ENCODE data around the gene PRIMA1. TPM values are rescaled to one million over a fixed set of nuclear protein-coding genes. Genes with fewer than 3 reads are reported as not detected.

The PRIMA1 gene
- total and polyA plus RNA-seq, 2 donors from 2014 or later: 1.0 to 1.7 TPM

DNA sequence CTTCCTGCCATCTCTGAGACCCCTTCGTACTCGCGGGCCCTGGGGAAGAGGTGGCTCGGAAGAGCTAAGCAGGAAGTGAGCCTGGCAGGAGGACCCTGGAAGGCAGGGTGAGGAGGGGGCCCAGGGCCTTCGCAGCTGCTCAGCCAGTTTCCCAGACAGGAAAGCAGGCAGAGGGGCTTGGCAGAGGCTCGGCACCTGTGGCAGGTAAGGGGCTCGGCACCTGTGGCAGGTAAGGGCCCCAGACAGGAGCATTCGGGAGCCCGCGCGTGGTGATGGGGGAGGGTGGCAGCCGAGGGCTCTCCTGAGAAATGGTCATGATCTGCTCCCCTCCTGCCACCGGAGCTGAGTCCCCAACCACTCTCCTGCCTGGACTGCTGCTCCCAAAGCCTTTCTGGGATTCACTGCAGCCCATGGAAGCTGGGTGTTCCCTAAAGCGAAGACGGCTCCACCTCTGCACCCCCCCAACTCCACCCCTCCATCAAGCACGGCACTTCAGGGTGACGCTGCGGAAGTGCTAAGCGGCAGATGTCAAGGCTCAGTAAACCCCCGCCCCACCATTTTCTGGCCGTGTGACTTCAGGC is 63.2 kb downstream of the PRIMA1 start:
- no peaks in the 10 kb centered on the region for H3K4me1 ChIP-seq (ENCODE audit: control insufficient read depth in 2 of 3, insufficient read depth in 2 of 3, low read depth in 1 of 3, low read length in 3 of 3)
- no peak overlapping the region for H3K4me3 ChIP-seq (ENCODE audit: low read length in 3 of 3)
- no peak for DNase-seq
- H3K9ac ChIP-seq (ENCODE audit: low read length in 3 of 3): no peak overlapping the region
- no peak for FAIRE-seq
- H3K36me3 ChIP-seq (ENCODE audit: control insufficient read depth in 2 of 3, insufficient read depth in 3 of 3, low read length in 3 of 3): no peaks in the 10 kb centered on the region
- H3K27ac ChIP-seq (ENCODE audit: low read depth in 2 of 2, low read length in 2 of 2): no peak overlapping the region
- no peaks in the 10 kb centered on the region for H3K9me3 ChIP-seq (ENCODE audit: control insufficient read depth in 2 of 3, insufficient read depth in 1 of 3, low read length in 3 of 3)
- intact Hi-C loops (cut with DNase I): no loop called here
- no peaks in the 10 kb centered on the region for H3K27me3 ChIP-seq (ENCODE audit: control insufficient read depth, insufficient read depth, low read length)
- TF ChIP-seq, protein P1, sequence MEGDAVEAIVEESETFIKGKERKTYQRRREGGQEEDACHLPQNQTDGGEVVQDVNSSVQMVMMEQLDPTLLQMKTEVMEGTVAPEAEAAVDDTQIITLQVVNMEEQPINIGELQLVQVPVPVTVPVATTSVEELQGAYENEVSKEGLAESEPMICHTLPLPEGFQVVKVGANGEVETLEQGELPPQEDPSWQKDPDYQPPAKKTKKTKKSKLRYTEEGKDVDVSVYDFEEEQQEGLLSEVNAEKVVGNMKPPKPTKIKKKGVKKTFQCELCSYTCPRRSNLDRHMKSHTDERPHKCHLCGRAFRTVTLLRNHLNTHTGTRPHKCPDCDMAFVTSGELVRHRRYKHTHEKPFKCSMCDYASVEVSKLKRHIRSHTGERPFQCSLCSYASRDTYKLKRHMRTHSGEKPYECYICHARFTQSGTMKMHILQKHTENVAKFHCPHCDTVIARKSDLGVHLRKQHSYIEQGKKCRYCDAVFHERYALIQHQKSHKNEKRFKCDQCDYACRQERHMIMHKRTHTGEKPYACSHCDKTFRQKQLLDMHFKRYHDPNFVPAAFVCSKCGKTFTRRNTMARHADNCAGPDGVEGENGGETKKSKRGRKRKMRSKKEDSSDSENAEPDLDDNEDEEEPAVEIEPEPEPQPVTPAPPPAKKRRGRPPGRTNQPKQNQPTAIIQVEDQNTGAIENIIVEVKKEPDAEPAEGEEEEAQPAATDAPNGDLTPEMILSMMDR (IDR thresholded peaks at IDR 0.05; ENCODE audit: borderline replicate concordance, extremely low read depth, insufficient read depth): no peak

DNA sequence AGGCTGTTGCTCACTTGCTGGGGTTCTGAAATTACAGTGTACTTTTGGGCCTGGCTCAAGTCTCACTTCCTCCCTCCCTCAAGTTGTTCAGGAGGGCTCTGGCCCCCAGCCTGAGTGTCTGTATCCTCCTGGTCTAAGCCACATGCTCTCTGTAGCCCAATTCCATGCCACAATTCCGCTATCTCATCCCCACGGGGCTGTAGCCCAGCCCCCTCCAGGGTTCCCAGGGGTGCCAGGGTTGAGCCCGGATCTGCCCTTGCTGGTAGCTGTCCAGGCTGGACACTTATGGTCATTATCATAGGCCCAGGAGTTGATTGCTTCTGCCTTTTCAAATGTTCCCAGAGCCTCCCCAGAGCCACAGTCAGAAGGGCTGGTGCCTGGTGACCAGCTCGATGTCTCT is 65.3 kb downstream of the PRIMA1 start:
- Histone ChIP-seq H3K4me3 (ENCODE audit: low read length in 3 of 3) (no peak overlapping the region), H3K9me3 (ENCODE audit: control insufficient read depth in 2 of 3, insufficient read depth in 1 of 3, low read length in 3 of 3) (no peaks in the 10 kb centered on the region), H3K9ac (ENCODE audit: low read length in 3 of 3) (no peak overlapping the region), H3K27ac (ENCODE audit: low read depth in 2 of 2, low read length in 2 of 2) (no peak overlapping the region), H3K27me3 (ENCODE audit: control insufficient read depth, insufficient read depth, low read length) (no peaks in the 10 kb centered on the region), H3K4me1 (ENCODE audit: control insufficient read depth in 2 of 3, insufficient read depth in 2 of 3, low read depth in 1 of 3, low read length in 3 of 3) (no peaks in the 10 kb centered on the region), H3K36me3 (ENCODE audit: control insufficient read depth in 2 of 3, insufficient read depth in 3 of 3, low read length in 3 of 3) (no peaks in the 10 kb centered on the region)
- intact Hi-C loops (cut with DNase I): no loop called here
- FAIRE-seq (no peak), DNase-seq (peak in 1 of 5 donors; percentile 5)
- TF ChIP-seq, protein P1 (IDR thresholded peaks at IDR 0.05; ENCODE audit: borderline replicate concordance, extremely low read depth, insufficient read depth): no peak

DNA sequence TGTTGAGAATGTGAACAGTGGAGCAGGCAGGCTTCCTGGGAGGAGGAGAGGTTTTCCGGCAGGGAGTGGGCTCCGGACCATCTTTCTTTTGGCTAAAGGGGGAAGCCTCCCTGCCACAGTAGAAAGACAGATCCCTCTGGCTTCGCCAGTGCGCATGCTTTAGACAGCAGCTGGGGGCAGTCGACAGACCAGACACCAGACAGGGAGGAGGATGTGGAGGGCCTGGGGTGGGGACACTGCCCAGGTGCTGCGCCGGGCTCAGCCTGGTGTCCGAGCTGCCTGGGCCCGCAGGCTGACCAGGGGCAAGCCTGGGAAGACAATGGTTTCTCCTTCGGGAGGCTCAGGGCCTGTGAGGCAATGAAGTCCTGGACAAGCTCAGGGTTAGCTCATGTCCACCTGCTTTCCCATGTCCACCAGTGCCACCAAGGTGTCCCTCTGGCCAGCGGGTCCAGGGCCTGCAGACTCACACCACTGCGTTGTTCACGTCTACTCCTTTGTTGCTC is 67.3 kb downstream of the PRIMA1 start:
- intact Hi-C loops (cut with DNase I): no loop called here
- Histone ChIP-seq H3K9me3 (ENCODE audit: control insufficient read depth in 2 of 3, insufficient read depth in 1 of 3, low read length in 3 of 3) (no peaks in the 10 kb centered on the region), H3K27ac (ENCODE audit: low read depth in 2 of 2, low read length in 2 of 2) (no peak overlapping the region), H3K36me3 (ENCODE audit: control insufficient read depth in 2 of 3, insufficient read depth in 3 of 3, low read length in 3 of 3) (no peaks in the 10 kb centered on the region), H3K4me3 (ENCODE audit: low read length in 3 of 3) (no peak overlapping the region), H3K27me3 (ENCODE audit: control insufficient read depth, insufficient read depth, low read length) (no peaks in the 10 kb centered on the region), H3K9ac (ENCODE audit: low read length in 3 of 3) (no peak overlapping the region), H3K4me1 (ENCODE audit: control insufficient read depth in 2 of 3, insufficient read depth in 2 of 3, low read depth in 1 of 3, low read length in 3 of 3) (no peaks in the 10 kb centered on the region)
- TF ChIP-seq, protein P1 (IDR thresholded peaks at IDR 0.05; ENCODE audit: borderline replicate concordance, extremely low read depth, insufficient read depth): no peak
- FAIRE-seq (no peak), DNase-seq (no peak)
